NCI-H146 treated with DMSO at 0.1 percent for 48 hours (cell line): ENCODE results near the gene BLMH.
A peak's percentile ranks its signal among the peaks of the same experiment; 100 is the strongest.

Experiments used
- DNase-seq: peaks from one replicate; lab custom pipeline; 2025; ENCODE audit not compliant: unreplicated experiment; lab: John Stamatoyannopoulos, UW

The BLMH gene

GRCh38 chr17:30251931-30252330 is 39.8 kb downstream of the BLMH start:
- no peak for DNase-seq

GRCh38 chr17:30249460-30249859 is 42.3 kb downstream of the BLMH start:
- DNase-seq: no peak

- DNase-seq: no peak
Measured at GRCh38 chr17:30248786-30249185, 43.0 kb downstream of the BLMH start.

- DNase-seq: no peak
Measured at GRCh38 chr17:30246460-30246859, 45.3 kb downstream of the BLMH start.

- no peak for DNase-seq
Measured at GRCh38 chr17:30244853-30245385, 46.8 kb downstream of the BLMH start.

GRCh38 chr17:30243568-30243967 is 48.2 kb downstream of the BLMH start:
- DNase-seq: no peak

GRCh38 chr17:30243002-30243401 is 48.7 kb downstream of the BLMH start:
- DNase-seq: no peak

GRCh38 chr17:30241051-30241450 is 50.7 kb downstream of the BLMH start:
- no peak for DNase-seq

GRCh38 chr17:30240177-30240576 is 51.6 kb downstream of the BLMH start:
- DNase-seq: no peak

- no peak for DNase-seq
Measured at GRCh38 chr17:30239089-30239462, 52.7 kb downstream of the BLMH start.

- DNase-seq: peak; percentile 60
Measured at GRCh38 chr17:30238387-30239088, 53.2 kb downstream of the BLMH start.

GRCh38 chr17:30238003-30238344 is 53.8 kb downstream of the BLMH start:
- no peak for DNase-seq

- DNase-seq: no peak
Measured at GRCh38 chr17:30237296-30238002, 54.3 kb downstream of the BLMH start.

- DNase-seq: peak; percentile 42
Measured at GRCh38 chr17:30236766-30237165, 55.0 kb downstream of the BLMH start.

GRCh38 chr17:30236297-30236624 is 55.5 kb downstream of the BLMH start:
- DNase-seq: no peak

GRCh38 chr17:30235386-30236296 is 56.1 kb downstream of the BLMH start, which contains the start of gene SLC6A4:
TSS of gene SLC6A4 (minus strand) at chr17:30235697. CDS start at chr17:30221958, 13,739 bp downstream.
- DNase-seq: no peak

GRCh38 chr17:30234964-30235363 is 56.8 kb downstream of the BLMH start:
- DNase-seq: no peak

GRCh38 chr17:30234296-30234695 is 57.4 kb downstream of the BLMH start:
- DNase-seq: no peak

- DNase-seq: no peak
Measured at GRCh38 chr17:30232824-30233427, 58.8 kb downstream of the BLMH start.

- DNase-seq: peak; percentile 25
Measured at GRCh38 chr17:30232015-30232823, 59.5 kb downstream of the BLMH start.
